WTC11 (cell line): ENCODE data around the gene FITM1.
A peak's percentile ranks its signal among the peaks of the same experiment; 100 is the strongest.

Source experiments
- ATF1 ChIP-seq: sonication (generic); formaldehyde crosslinking; IDR thresholded peaks from 2 replicates; pipeline ENCODE4 v1.8.1; 2023; ENCODE audit warnings: mild to moderate bottlenecking, moderate library complexity, missing genetic modification reagents
- CTCF ChIP-seq: fragments of 200-600 bp; IDR thresholded peaks from 2 replicates; pipeline ENCODE4 v1.8.0; 2022; ENCODE audit warnings: antibody characterized with exemption
- ELF4 ChIP-seq: sonication (generic); formaldehyde crosslinking; IDR thresholded peaks from 2 replicates; pipeline ENCODE4 v1.8.1; 2022; ENCODE audit warnings: low read depth, mild to moderate bottlenecking, moderate library complexity, missing genetic modification reagents
- JAZF1 ChIP-seq: fragments of 250-450 bp; sonication (Bioruptor Pico); IDR thresholded peaks from 2 replicates; pipeline ENCODE4 v1.9.0; 2021; ENCODE audit warnings: moderate library complexity, mild to moderate bottlenecking, inconsistent platforms
- MAX ChIP-seq: sonication (generic); formaldehyde crosslinking; IDR thresholded peaks from 2 replicates; pipeline ENCODE4 v1.8.0; 2022; ENCODE audit warnings: mild to moderate bottlenecking, missing genetic modification reagents
- ZBTB21 ChIP-seq: sonication (generic); formaldehyde crosslinking; IDR thresholded peaks from 2 replicates; pipeline ENCODE4 v1.8.1; 2023; ENCODE audit warnings: mild to moderate bottlenecking, missing genetic modification reagents, borderline replicate concordance
- ZNF138 ChIP-seq: sonication (generic); formaldehyde crosslinking; conservative IDR thresholded peaks from 2 replicates; pipeline ENCODE4 v1.8.1; 2022; ENCODE audit warnings: mild to moderate bottlenecking, moderate library complexity, missing genetic modification reagents

DNA sequence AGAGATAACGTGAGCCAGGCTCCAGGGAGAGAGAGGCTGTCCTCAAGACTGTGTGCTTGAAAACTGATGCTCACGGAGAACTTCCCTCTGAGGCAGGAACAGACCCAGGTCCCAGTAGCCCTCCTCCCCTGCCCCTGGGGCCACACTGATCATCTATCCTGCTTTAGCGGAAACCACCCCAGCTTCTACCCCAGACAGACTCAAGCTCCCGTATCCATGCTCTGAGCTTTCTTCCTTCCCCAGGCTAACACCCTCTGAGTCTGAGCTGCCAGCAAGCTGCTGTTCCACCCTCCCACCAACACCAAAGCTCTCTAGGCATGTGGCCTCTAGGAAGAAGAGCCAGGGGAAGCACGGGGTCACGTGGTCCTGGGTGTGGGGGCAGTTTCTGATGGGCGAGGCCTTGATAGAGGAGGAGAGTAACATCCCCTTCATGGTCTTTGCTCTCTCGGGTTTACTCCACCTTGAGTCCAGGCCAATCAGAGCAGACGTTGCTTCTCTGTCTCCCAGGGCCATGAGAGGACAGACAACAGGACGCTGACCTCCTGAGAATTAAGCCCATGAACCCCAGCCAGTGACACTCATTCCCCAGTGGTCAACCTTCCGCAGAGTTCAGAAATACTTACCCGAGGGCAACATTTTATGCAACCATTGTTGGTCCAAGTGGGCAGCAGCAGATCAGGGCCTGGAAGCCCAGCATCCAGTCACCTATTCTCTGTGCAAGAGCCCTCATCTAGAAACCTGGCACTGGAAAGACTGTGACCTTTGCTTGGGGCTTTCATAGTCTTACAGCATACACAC lies 35.0 kb upstream of the FITM1 start:
- no peak for TF ChIP-seq CTCF
- TF ChIP-seq ZBTB21, result 0 out of 2 replicates have a peak, but pooled peaks have one; percentile 46
- no peak for TF ChIP-seq ELF4
- no peak for TF ChIP-seq ZNF138 (CRISPR knock-in tag)
- no peak for TF ChIP-seq ATF1 (CRISPR knock-in tag)
- TF ChIP-seq JAZF1 (CRISPR knock-in tag), result no peak
- peak; percentile 92 for TF ChIP-seq MAX
